ENCODE measurements around the gene MRPS6. TPM values are rescaled to one million over a fixed set of nuclear protein-coding genes. Genes with fewer than 3 reads are reported as not detected.

MRPS6 gene
- total RNA-seq, 1 experiment from 2014 or later, result 55.1 TPM

- Histone ChIP-seq H3K9ac (ENCODE audit: low read length) (no peak overlapping the region), H3K4me1 (ENCODE audit: control insufficient read depth in 1 of 2, insufficient read depth in 2 of 2, low read length in 2 of 2) (peaks cover 2 to 4% of the 10 kb centered on the region in 2 experiments; a peak in 3 of 4 replicates), H3K4me2 (ENCODE audit: low read length) (no peak overlapping the region), H3K79me2 (ENCODE audit: insufficient read depth, low read length) (peaks cover 49% of the 10 kb centered on the region), H3K9me2 (ENCODE audit: insufficient read depth) (no peaks in the 10 kb centered on the region), H3K36me3 (ENCODE audit: control insufficient read depth in 1 of 2, insufficient read depth in 2 of 2, low read length in 2 of 2) (peaks cover 7 to 10% of the 10 kb centered on the region in 2 experiments; a peak in 2 of 4 replicates), H4K20me1 (ENCODE audit: insufficient read depth) (no peaks in the 10 kb centered on the region), H3K9me3 (ENCODE audit: control insufficient read depth in 1 of 2, insufficient read depth in 1 of 2, low read depth in 1 of 2, low read length in 2 of 2) (no peaks in the 10 kb centered on the region), H2AFZ (ENCODE audit: low read depth, low read length, poor library complexity, severe bottlenecking) (no peak overlapping the region), H3K27me3 (ENCODE audit: insufficient read depth, low read length) (no peaks in the 10 kb centered on the region), H3K27ac (ENCODE audit: low read depth, low read length) (no peak overlapping the region), H3K4me3 (replicated peaks in 1 of 2; ENCODE audit: low read depth in 1 of 2, low read length in 2 of 2) (no peak overlapping the region)
- intact Hi-C loops (cut with micrococcal nuclease), result no loop called here
- ChIA-PET POLR2A (no interaction called here), CTCF (no interaction called here), RAD21 (ENCODE audit: low non-redundant PET in 1 of 2, low total read pairs in 2 of 2, uncharacterized antibody in 2 of 2, unreplicated experiment in 2 of 2) (no interaction called here)
- no peak for TF ChIP-seq JUND (IDR thresholded peaks at IDR 0.05)
- no peak for TF ChIP-seq ZNF274 (IDR thresholded peaks at IDR 0.05; ENCODE audit: low read depth, low read length)
- TF ChIP-seq MAX (IDR thresholded peaks at IDR 0.05), result no peak
- TF ChIP-seq SP1 (IDR thresholded peaks at IDR 0.05; ENCODE audit: low read depth), result no peak
- TF ChIP-seq FOSL1 (IDR thresholded peaks at IDR 0.05; ENCODE audit: low read depth), result no peak
- TF ChIP-seq REST (IDR thresholded peaks at IDR 0.05; ENCODE audit: low read depth), result no peak
- TF ChIP-seq ELF1 (IDR thresholded peaks at IDR 0.05; ENCODE audit: borderline replicate concordance, low read depth), result no peak
- TF ChIP-seq CTCF (IDR thresholded peaks at IDR 0.05 in 2 of 3, conservative IDR thresholded peaks at IDR 0.05 in 1 of 3; ENCODE audit: borderline replicate concordance in 1 of 3, insufficient read depth in 1 of 3, low read depth in 2 of 3, low read length in 2 of 3), result no peak
- no peak for TF ChIP-seq CBX3 (IDR thresholded peaks at IDR 0.05; ENCODE audit: low read depth)
- TF ChIP-seq POLR2AphosphoS5 (IDR thresholded peaks at IDR 0.05; ENCODE audit: low read depth, low read length), result no peak
- BruUV-seq (replicated peaks), result no TSS peak
- no peak for ATAC-seq
- no peak for DNase-seq (ENCODE audit: low read depth, low spot score)
Observed at GRCh38 chr21:34123609-34124008, 50.2 kb downstream of the MRPS6 start.
